ENCODE measurements around the gene MYH11. TPM values are rescaled to one million over a fixed set of nuclear protein-coding genes. Genes with fewer than 3 reads are reported as not detected.

Gene MYH11
- total RNA-seq, 4 donors from 2014 or later = 13.7 to 139 (median 39.0) TPM

DNA sequence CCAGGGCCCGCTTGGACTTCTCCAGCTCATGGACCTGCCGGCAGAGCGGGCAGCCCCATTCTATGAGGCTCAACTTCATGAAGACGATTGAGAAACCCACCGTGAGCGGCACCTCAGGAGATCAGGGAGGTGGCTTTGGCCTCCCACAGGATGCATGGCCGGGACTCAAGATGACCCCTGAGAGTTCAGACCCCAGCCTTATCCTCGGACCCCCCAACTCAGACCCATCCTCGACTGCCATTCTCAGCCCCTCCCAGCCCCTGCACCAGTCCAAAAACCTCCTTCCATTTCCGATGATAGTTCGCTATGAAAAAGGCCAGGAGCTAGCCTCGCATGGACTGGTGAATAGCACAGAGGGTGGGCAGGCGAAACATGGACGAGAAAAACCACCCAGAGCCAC lies 135.8 kb downstream of the MYH11 start:
- intact Hi-C loops (cut with DNase I; ENCODE audit: low total_unique reads) = no loop called here
- no peak overlapping the region for H3K4me3 ChIP-seq (ENCODE audit: low read depth, poor library complexity, severe bottlenecking)
- TF ChIP-seq POLR2A (IDR thresholded peaks at IDR 0.05) = no peak
- TF ChIP-seq, protein P1, sequence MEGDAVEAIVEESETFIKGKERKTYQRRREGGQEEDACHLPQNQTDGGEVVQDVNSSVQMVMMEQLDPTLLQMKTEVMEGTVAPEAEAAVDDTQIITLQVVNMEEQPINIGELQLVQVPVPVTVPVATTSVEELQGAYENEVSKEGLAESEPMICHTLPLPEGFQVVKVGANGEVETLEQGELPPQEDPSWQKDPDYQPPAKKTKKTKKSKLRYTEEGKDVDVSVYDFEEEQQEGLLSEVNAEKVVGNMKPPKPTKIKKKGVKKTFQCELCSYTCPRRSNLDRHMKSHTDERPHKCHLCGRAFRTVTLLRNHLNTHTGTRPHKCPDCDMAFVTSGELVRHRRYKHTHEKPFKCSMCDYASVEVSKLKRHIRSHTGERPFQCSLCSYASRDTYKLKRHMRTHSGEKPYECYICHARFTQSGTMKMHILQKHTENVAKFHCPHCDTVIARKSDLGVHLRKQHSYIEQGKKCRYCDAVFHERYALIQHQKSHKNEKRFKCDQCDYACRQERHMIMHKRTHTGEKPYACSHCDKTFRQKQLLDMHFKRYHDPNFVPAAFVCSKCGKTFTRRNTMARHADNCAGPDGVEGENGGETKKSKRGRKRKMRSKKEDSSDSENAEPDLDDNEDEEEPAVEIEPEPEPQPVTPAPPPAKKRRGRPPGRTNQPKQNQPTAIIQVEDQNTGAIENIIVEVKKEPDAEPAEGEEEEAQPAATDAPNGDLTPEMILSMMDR (IDR thresholded peaks at IDR 0.05) = no peak
- 96 to 98% methylated on average over 14 of the region's 14 CpGs for WGBS, 2 donors
- no peak for DNase-seq (ENCODE audit: low spot score in 2 of 2)

DNA sequence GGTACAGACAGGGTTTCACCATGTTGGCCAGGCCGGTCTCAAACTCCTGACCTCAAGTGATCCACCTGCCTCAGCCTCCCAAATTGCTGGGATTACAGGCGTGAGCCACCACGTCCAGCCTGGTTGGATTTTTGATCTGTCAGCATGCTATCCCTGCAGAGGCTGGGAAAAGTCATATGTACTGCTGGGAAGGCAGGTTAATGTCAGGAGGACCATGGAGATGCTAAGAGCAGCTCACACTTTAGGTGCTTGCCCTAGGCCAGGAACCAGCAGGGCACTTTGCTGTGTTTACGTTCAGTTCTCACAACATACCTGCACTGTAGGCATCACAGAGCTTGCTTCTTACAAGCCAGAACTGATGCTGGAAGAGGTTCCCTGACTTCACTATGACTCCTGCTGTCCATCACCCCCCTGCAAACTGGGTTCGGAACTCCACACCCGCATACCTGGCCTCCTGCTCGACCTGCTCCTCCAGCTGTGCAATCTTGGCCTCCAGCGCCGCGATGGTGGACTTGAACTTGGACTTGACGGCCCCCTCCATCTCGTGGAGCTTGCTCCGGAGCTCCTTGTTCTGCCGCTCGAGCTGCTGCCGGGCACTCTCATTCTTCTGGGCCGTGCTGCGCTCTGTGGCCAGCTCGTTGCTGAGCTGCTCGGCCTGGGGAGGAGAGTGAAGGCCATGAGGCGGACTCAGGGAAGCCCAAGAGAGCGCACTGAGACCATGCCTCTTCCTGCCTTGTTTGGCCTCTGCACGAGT lies 140.0 kb downstream of the MYH11 start:
- WGBS, 2 donors = 89 to 93% methylated on average over 23 of the region's 23 CpGs
- no peak overlapping the region for H3K4me3 ChIP-seq (ENCODE audit: low read depth, poor library complexity, severe bottlenecking)
- intact Hi-C loops (cut with DNase I; ENCODE audit: low total_unique reads) = no loop called here
- no peak for DNase-seq (ENCODE audit: low spot score in 2 of 2)
- TF ChIP-seq POLR2A (IDR thresholded peaks at IDR 0.05) = no peak
- TF ChIP-seq, protein P1 (IDR thresholded peaks at IDR 0.05) = no peak

DNA sequence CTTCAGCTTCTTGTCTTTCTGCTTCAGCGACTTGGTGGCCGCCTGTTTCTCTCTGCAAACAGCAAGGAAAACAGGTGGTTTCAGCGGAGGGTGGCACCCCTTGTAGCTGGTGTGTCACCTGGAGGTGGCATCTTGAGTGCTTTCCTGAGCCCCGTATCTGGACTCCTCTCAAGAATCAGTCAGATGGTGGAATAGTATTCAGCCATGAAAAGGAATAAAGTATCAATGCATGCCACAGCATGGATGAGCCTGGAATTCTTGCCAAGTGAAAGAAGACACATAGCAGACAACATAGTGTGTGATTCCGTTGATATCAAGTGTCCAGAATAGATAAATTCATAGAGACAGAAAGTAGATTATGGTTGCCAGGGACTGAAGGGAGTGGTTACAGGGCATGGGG lies 141.6 kb downstream of the MYH11 start:
- TF ChIP-seq POLR2A (IDR thresholded peaks at IDR 0.05) = no peak
- TF ChIP-seq, protein P1 (IDR thresholded peaks at IDR 0.05) = no peak
- intact Hi-C loops (cut with DNase I; ENCODE audit: low total_unique reads) = no loop called here
- DNase-seq (ENCODE audit: low spot score in 2 of 2) = no peak
- no peak overlapping the region for H3K4me3 ChIP-seq (ENCODE audit: low read depth, poor library complexity, severe bottlenecking)
- WGBS, 2 donors = 92 to 95% methylated on average over 5 of the region's 5 CpGs

DNA sequence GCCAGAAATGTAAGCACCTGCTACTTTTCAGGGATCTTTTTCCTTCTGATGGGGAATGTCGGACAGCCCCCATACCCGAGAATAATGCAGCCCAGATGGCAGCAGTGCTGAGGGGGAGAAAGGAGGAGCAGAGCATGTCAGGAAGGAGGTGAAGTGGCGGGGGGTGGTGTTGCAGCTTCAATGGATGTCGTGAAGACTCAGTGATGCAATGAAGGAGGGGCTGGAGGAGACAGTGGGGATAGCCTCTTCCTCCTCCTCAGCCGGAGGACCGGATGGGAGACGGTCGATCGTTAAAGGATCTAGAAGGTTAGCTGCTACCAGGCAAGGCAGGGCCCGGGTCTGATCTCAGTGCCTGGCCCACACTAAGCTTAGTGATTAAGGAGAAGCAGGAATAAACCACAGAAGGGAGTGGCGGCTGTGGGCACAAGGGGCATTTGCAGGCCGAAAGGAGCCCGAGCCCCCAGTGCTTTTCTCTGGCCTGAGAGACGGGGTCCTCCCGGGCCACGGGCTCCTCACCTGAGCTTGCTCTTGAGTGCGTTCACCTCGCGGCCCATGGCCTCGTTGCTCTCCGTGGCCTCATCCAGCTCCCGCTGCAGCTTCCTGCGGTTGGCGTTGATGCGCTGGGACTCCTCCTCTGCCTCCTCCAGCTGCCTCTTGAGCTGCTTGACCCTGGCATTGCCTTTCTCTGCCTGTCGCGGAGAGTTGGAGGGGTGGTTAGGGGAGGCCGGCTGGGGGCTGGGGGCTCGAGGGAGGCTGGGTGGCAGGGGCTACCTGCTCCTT lies 142.2 kb downstream of the MYH11 start:
- intact Hi-C loops (cut with DNase I; ENCODE audit: low total_unique reads) = no loop called here
- TF ChIP-seq POLR2A (IDR thresholded peaks at IDR 0.05) = no peak
- TF ChIP-seq, protein P1 (IDR thresholded peaks at IDR 0.05) = no peak
- DNase-seq (ENCODE audit: low spot score in 2 of 2) = no peak
- WGBS, 2 donors = 92% methylated on average over 28 to 29 of the region's 29 CpGs
- no peak overlapping the region for H3K4me3 ChIP-seq (ENCODE audit: low read depth, poor library complexity, severe bottlenecking)

DNA sequence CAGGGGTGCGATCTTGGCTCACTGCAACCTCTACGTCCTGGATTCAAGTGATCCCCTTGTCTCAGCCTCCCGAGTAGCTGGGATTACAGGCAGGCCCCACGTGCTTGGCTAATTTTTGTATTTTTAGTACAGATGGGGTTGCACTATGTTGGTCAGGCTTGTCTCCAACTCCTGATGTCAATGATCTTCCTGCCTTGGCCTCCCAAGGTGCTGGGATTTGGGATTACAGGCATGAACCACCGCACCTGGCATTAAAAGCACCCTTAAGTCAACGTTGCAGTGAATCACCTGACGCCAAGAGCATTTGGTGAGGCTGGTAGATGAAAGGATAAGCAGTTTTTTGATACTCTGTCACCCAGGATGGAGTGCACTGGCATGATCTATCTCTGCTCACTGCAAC lies 147.8 kb downstream of the MYH11 start:
- DNase-seq (ENCODE audit: low spot score in 2 of 2) = no peak
- WGBS, 2 donors = 61 to 65% methylated on average over 7 of the region's 7 CpGs
- no peak overlapping the region for H3K4me3 ChIP-seq (ENCODE audit: low read depth, poor library complexity, severe bottlenecking)
- intact Hi-C loops (cut with DNase I; ENCODE audit: low total_unique reads) = no loop called here
- TF ChIP-seq, protein P1 (IDR thresholded peaks at IDR 0.05) = no peak
- TF ChIP-seq POLR2A (IDR thresholded peaks at IDR 0.05) = no peak

Measured in lower leg skin (tissue), 4 donors.